Measurements from ENCODE around the gene EIF2B2. TPM values are rescaled to one million over a fixed set of nuclear protein-coding genes. Genes with fewer than 3 reads are reported as not detected.
A peak's percentile ranks its signal among the peaks of the same experiment; 100 is the strongest.

EIF2B2 gene
- total and polyA plus RNA-seq, 2 experiments from 2014 or later: 40.6 to 50.2 TPM

GRCh38 chr14:75010472-75011093, 7.9 kb downstream of the EIF2B2 start:
- H4K20me1 ChIP-seq (ENCODE audit: insufficient read depth): no peaks in the 10 kb centered on the region
- in situ Hi-C loops (cut with MboI): no loop called here
- peak; percentile 51 for DNase-seq
- 95 to 97% methylated on average over 4 of the region's 4 CpGs for WGBS, 2 experiments (ENCODE audit: low coverage in 1 of 2, low lambda C conversion rate in 2 of 2, missing lambda C conversion rate in 2 of 2)
- no peaks in the 10 kb centered on the region for H3K27me3 ChIP-seq (replicated peaks; ENCODE audit: insufficient read depth)
- peaks cover 28% of the 10 kb centered on the region for H3K4me1 ChIP-seq (ENCODE audit: insufficient read depth)
- H3K4me3 ChIP-seq: no peak overlapping the region
- H3K9me3 ChIP-seq (ENCODE audit: low read depth): no peaks in the 10 kb centered on the region
- H2AFZ ChIP-seq: no peak overlapping the region
- H3K9ac ChIP-seq: peak overlapping the region; percentile 29; the same call in 1 of the 2 replicates
- peaks cover 20% of the 10 kb centered on the region; the same call in 1 of the 2 replicates for H3K79me2 ChIP-seq (ENCODE audit: insufficient read depth)
- TF ChIP-seq EZH2 (IDR thresholded peaks at IDR 0.05; ENCODE audit: insufficient read depth, poor library complexity, severe bottlenecking) (no peak), EZH2phosphoT487 (IDR thresholded peaks at IDR 0.05; ENCODE audit: insufficient read depth, low read depth) (no peak)
- peak overlapping the region; percentile 63 for H3K27ac ChIP-seq
- peaks cover 42% of the 10 kb centered on the region for H3F3A ChIP-seq (ENCODE audit: insufficient read depth)
- peak overlapping the region; percentile 81 for H3K4me2 ChIP-seq (ENCODE audit: unreplicated experiment)
- H3K36me3 ChIP-seq (ENCODE audit: low read depth): peaks cover 36% of the 10 kb centered on the region
- no peaks in the 10 kb centered on the region for H3K9me2 ChIP-seq (ENCODE audit: insufficient read depth)

GRCh38 chr14:75011356-75011994, 8.8 kb downstream of the EIF2B2 start:
- TF ChIP-seq EZH2phosphoT487 (IDR thresholded peaks at IDR 0.05; ENCODE audit: insufficient read depth, low read depth): no peak
- no peak for TF ChIP-seq EZH2 (IDR thresholded peaks at IDR 0.05; ENCODE audit: insufficient read depth, poor library complexity, severe bottlenecking)
- H2AFZ ChIP-seq: peak overlapping the region; percentile 15; the same call in 1 of the 2 replicates
- in situ Hi-C loops (cut with MboI): no loop called here

GRCh38 chr14:75013290-75013689, 10.6 kb downstream of the EIF2B2 start:
- Histone ChIP-seq H3K27ac (no peak overlapping the region), H3K4me3 (no peak overlapping the region), H2AFZ (no peak overlapping the region), H3K4me2 (ENCODE audit: unreplicated experiment) (no peak overlapping the region), H3K9ac (no peak overlapping the region), H3K27me3 (replicated peaks; ENCODE audit: insufficient read depth) (no peaks in the 10 kb centered on the region), H3K36me3 (ENCODE audit: low read depth) (peaks cover 39% of the 10 kb centered on the region), H3K79me2 (ENCODE audit: insufficient read depth) (no peaks in the 10 kb centered on the region), H3K9me3 (ENCODE audit: low read depth) (no peaks in the 10 kb centered on the region), H4K20me1 (ENCODE audit: insufficient read depth) (no peaks in the 10 kb centered on the region), H3K4me1 (ENCODE audit: insufficient read depth) (peaks cover 28% of the 10 kb centered on the region), H3K9me2 (ENCODE audit: insufficient read depth) (no peaks in the 10 kb centered on the region), H3F3A (ENCODE audit: insufficient read depth) (peaks cover 42% of the 10 kb centered on the region)
- TF ChIP-seq EZH2 (IDR thresholded peaks at IDR 0.05; ENCODE audit: insufficient read depth, poor library complexity, severe bottlenecking) (no peak), EZH2phosphoT487 (IDR thresholded peaks at IDR 0.05; ENCODE audit: insufficient read depth, low read depth) (no peak)
- DNase-seq: no peak
- in situ Hi-C loops (cut with MboI): no loop called here
- WGBS, 2 experiments (ENCODE audit: low coverage in 1 of 2, low lambda C conversion rate in 2 of 2, missing lambda C conversion rate in 2 of 2): 62 to 66% methylated on average over 6 of the region's 6 CpGs

More at GRCh38 chr14:75011356-75011994, 8.8 kb downstream of the EIF2B2 start:
- H3K4me2 ChIP-seq (ENCODE audit: unreplicated experiment): peak overlapping the region; percentile 81
- H3K9me3 ChIP-seq (ENCODE audit: low read depth): no peaks in the 10 kb centered on the region
- 0 out of 2 replicates have a peak overlapping the region, but pooled peaks have one; percentile 13 for H3K4me3 ChIP-seq
- H3K27me3 ChIP-seq (replicated peaks; ENCODE audit: insufficient read depth): no peaks in the 10 kb centered on the region
- no peaks in the 10 kb centered on the region for H3K9me2 ChIP-seq (ENCODE audit: insufficient read depth)
- peak overlapping the region; percentile 63 for H3K27ac ChIP-seq
- H3K79me2 ChIP-seq (ENCODE audit: insufficient read depth): 0 out of 2 replicates have a peak, but pooled peaks cover 11% of the 10 kb centered on the region
- H3K36me3 ChIP-seq (ENCODE audit: low read depth): peaks cover 38% of the 10 kb centered on the region
- no peaks in the 10 kb centered on the region for H4K20me1 ChIP-seq (ENCODE audit: insufficient read depth)
- H3K9ac ChIP-seq: peak overlapping the region; percentile 29
- H3K4me1 ChIP-seq (ENCODE audit: insufficient read depth): peaks cover 28% of the 10 kb centered on the region
- DNase-seq: peak; percentile 87
- WGBS, 2 experiments (ENCODE audit: low coverage in 1 of 2, low lambda C conversion rate in 2 of 2, missing lambda C conversion rate in 2 of 2): 22 to 28% methylated on average over 4 of the region's 4 CpGs
- H3F3A ChIP-seq (ENCODE audit: insufficient read depth): peaks cover 42% of the 10 kb centered on the region

- no peak overlapping the region for H2AFZ ChIP-seq
- peaks cover 23% of the 10 kb centered on the region for H3K4me1 ChIP-seq (ENCODE audit: insufficient read depth)
- peaks cover 40% of the 10 kb centered on the region for H3K36me3 ChIP-seq (ENCODE audit: low read depth)
- no peaks in the 10 kb centered on the region for H3K9me2 ChIP-seq (ENCODE audit: insufficient read depth)
- no peaks in the 10 kb centered on the region for H3K79me2 ChIP-seq (ENCODE audit: insufficient read depth)
- peaks cover 25% of the 10 kb centered on the region for H3F3A ChIP-seq (ENCODE audit: insufficient read depth)
- TF ChIP-seq EZH2 (IDR thresholded peaks at IDR 0.05; ENCODE audit: insufficient read depth, poor library complexity, severe bottlenecking) (no peak), EZH2phosphoT487 (IDR thresholded peaks at IDR 0.05; ENCODE audit: insufficient read depth, low read depth) (no peak)
- WGBS, 2 experiments (ENCODE audit: low coverage in 1 of 2, low lambda C conversion rate in 2 of 2, missing lambda C conversion rate in 2 of 2): 79 to 83% methylated on average over 5 of the region's 5 CpGs
- H3K9ac ChIP-seq: no peak overlapping the region
- H3K27ac ChIP-seq: no peak overlapping the region
- no peak overlapping the region for H3K4me3 ChIP-seq
- H4K20me1 ChIP-seq (ENCODE audit: insufficient read depth): no peaks in the 10 kb centered on the region
- H3K27me3 ChIP-seq (replicated peaks; ENCODE audit: insufficient read depth): no peaks in the 10 kb centered on the region
- no peak overlapping the region for H3K4me2 ChIP-seq (ENCODE audit: unreplicated experiment)
- DNase-seq: no peak
- in situ Hi-C loops (cut with MboI): no loop called here
- no peaks in the 10 kb centered on the region for H3K9me3 ChIP-seq (ENCODE audit: low read depth)
Measured at GRCh38 chr14:75015496-75015895, 12.8 kb downstream of the EIF2B2 start.
